Skeletal muscle tissue (tissue), 4 donors: ENCODE measurements around the gene POLN. TPM values are rescaled to one million over a fixed set of nuclear protein-coding genes. Genes with fewer than 3 reads are reported as not detected.

Experiments used
- H3K27ac ChIP-seq: one replicate; pipeline ENCODE4 v1.7.0; 2013; ENCODE audit warnings: mild to moderate bottlenecking, low read depth, low read length, inconsistent platforms
- H3K27me3 ChIP-seq, 3 donors: one replicate each; pipeline ENCODE4 v1.7.0; 2013; ENCODE audit warnings: low read length in 3 of 3; ENCODE audit not compliant: control insufficient read depth in 3 of 3, insufficient read depth in 3 of 3
- H3K36me3 ChIP-seq, 3 donors: one replicate each; pipeline ENCODE4 v1.7.0; 2013; ENCODE audit warnings: low read length in 3 of 3; ENCODE audit not compliant: control insufficient read depth in 3 of 3, insufficient read depth in 3 of 3
- H3K4me1 ChIP-seq, 3 donors: one replicate each; pipeline ENCODE4 v1.7.0; 2013; ENCODE audit warnings: low read length in 3 of 3, mild to moderate bottlenecking in 3 of 3; ENCODE audit not compliant: control insufficient read depth in 3 of 3, insufficient read depth in 3 of 3
- H3K4me3 ChIP-seq, 3 donors: one replicate each; pipeline ENCODE4 v1.7.0; 2013; ENCODE audit warnings: low read length in 3 of 3
- H3K9ac ChIP-seq, 3 donors: one replicate each; pipeline ENCODE4 v1.7.0; 2013; ENCODE audit warnings: low read length in 3 of 3, mild to moderate bottlenecking in 3 of 3, moderate library complexity in 2 of 3, low read depth in 1 of 3
- H3K9me3 ChIP-seq, 3 donors: one replicate each; pipeline ENCODE4 v1.7.0; 2013; ENCODE audit warnings: low read length in 3 of 3; ENCODE audit not compliant: control insufficient read depth in 3 of 3
- total RNA-seq: library from RNA; depleted of rRNA; stranded (reverse); fragments of >200 nt; gene quantifications from one replicate; pipeline ENCODE4 v1.2.3, GENCODE V29; 2014
- donor health status: Osteomylitis.

POLN gene
- total RNA-seq, 1 donor from 2014 or later, result 4.2 TPM

GRCh38 chr4:2072971-2073807, 168.7 kb downstream of the POLN start:
- H3K9me3 ChIP-seq, result no peaks in the 10 kb centered on the region
- peaks cover 7 to 15% (median 13%) of the 10 kb centered on the region in 3 donors for H3K27me3 ChIP-seq
- H3K4me1 ChIP-seq, result peaks cover 0 to 3% (median 0%) of the 10 kb centered on the region in 3 donors

GRCh38 chr4:2071912-2072867, 169.7 kb downstream of the POLN start:
- peaks cover 0 to 13% (median 5%) of the 10 kb centered on the region in 3 donors for H3K4me1 ChIP-seq
- no peak overlapping the region for H3K9ac ChIP-seq
- H3K27me3 ChIP-seq, result peaks cover 10 to 18% (median 16%) of the 10 kb centered on the region in 3 donors
- no peaks in the 10 kb centered on the region for H3K9me3 ChIP-seq
- no peak overlapping the region for H3K27ac ChIP-seq
- no peak overlapping the region for H3K4me3 ChIP-seq
- no peaks in the 10 kb centered on the region for H3K36me3 ChIP-seq

More at GRCh38 chr4:2072971-2073807, 168.7 kb downstream of the POLN start:
- H3K4me3 ChIP-seq, result no peak overlapping the region
- H3K36me3 ChIP-seq, result no peaks in the 10 kb centered on the region
- no peak overlapping the region for H3K27ac ChIP-seq
- no peak overlapping the region for H3K9ac ChIP-seq

- Histone ChIP-seq H3K27me3 (peaks cover 16 to 18% (median 16%) of the 10 kb centered on the region in 3 donors), H3K9ac (no peak overlapping the region), H3K9me3 (no peaks in the 10 kb centered on the region), H3K4me3 (no peak overlapping the region), H3K4me1 (peaks cover 0 to 14% (median 5%) of the 10 kb centered on the region in 3 donors), H3K27ac (no peak overlapping the region), H3K36me3 (no peaks in the 10 kb centered on the region)
These were observed 170.5 kb downstream of the POLN start for GRCh38 chr4:2071252-2071911.

GRCh38 chr4:2070421-2071251, 171.3 kb downstream of the POLN start:
- Histone ChIP-seq H3K4me1 (peaks cover 0 to 14% (median 5%) of the 10 kb centered on the region in 3 donors), H3K4me3 (no peak overlapping the region), H3K27me3 (peaks cover 16 to 19% (median 18%) of the 10 kb centered on the region in 3 donors), H3K9me3 (no peaks in the 10 kb centered on the region), H3K9ac (no peak overlapping the region), H3K27ac (no peak overlapping the region), H3K36me3 (no peaks in the 10 kb centered on the region)

GRCh38 chr4:2069986-2070385, 171.9 kb downstream of the POLN start:
- Histone ChIP-seq H3K4me3 (no peak overlapping the region), H3K4me1 (peaks cover 0 to 14% (median 5%) of the 10 kb centered on the region in 3 donors), H3K9me3 (no peaks in the 10 kb centered on the region), H3K36me3 (no peaks in the 10 kb centered on the region), H3K27me3 (peaks cover 16 to 19% (median 18%) of the 10 kb centered on the region in 3 donors), H3K9ac (no peak overlapping the region), H3K27ac (no peak overlapping the region)

GRCh38 chr4:2069161-2069971, 172.6 kb downstream of the POLN start:
- Histone ChIP-seq H3K9me3 (no peaks in the 10 kb centered on the region), H3K36me3 (no peaks in the 10 kb centered on the region), H3K27me3 (peaks cover 16 to 19% (median 18%) of the 10 kb centered on the region in 3 donors), H3K4me1 (peaks cover 0 to 14% (median 5%) of the 10 kb centered on the region in 3 donors), H3K9ac (no peak overlapping the region), H3K4me3 (no peak overlapping the region), H3K27ac (no peak overlapping the region)

GRCh38 chr4:2068566-2068965, 173.4 kb downstream of the POLN start:
- H3K27me3 ChIP-seq, result peaks cover 16 to 19% (median 18%) of the 10 kb centered on the region in 3 donors
- H3K36me3 ChIP-seq, result no peaks in the 10 kb centered on the region
- H3K27ac ChIP-seq, result no peak overlapping the region
- H3K9ac ChIP-seq, result no peak overlapping the region
- no peak overlapping the region for H3K4me3 ChIP-seq
- H3K4me1 ChIP-seq, result peaks cover 0 to 14% (median 5%) of the 10 kb centered on the region in 3 donors
- H3K9me3 ChIP-seq, result no peaks in the 10 kb centered on the region

GRCh38 chr4:2068198-2068470, 173.8 kb downstream of the POLN start:
- Histone ChIP-seq H3K9ac (no peak overlapping the region), H3K27me3 (peaks cover 16 to 19% (median 18%) of the 10 kb centered on the region in 3 donors)

More at GRCh38 chr4:2068198-2068470, 173.8 kb downstream of the POLN start:
- no peak overlapping the region for H3K27ac ChIP-seq
- no peak overlapping the region for H3K4me3 ChIP-seq
- no peaks in the 10 kb centered on the region for H3K36me3 ChIP-seq
- H3K4me1 ChIP-seq, result peaks cover 0 to 14% (median 5%) of the 10 kb centered on the region in 3 donors
- H3K9me3 ChIP-seq, result no peaks in the 10 kb centered on the region
